GM18498 (cell line): Measurements from ENCODE around the gene KRTAP10-5.
"Not testable (repeated sequence)": the region's sequence is repeated elsewhere in the genome, so short reads cannot be mapped to it uniquely, and the experiment has no call there.

Experiments
- ATAC-seq: cut with Tn5 transposase; IDR thresholded peaks from one replicate; pipeline ENCODE4 v1.9.1; 2021; ENCODE audit warnings: mild to moderate bottlenecking, moderate library complexity; ENCODE audit not compliant: unreplicated experiment

KRTAP10-5 gene

DNA sequence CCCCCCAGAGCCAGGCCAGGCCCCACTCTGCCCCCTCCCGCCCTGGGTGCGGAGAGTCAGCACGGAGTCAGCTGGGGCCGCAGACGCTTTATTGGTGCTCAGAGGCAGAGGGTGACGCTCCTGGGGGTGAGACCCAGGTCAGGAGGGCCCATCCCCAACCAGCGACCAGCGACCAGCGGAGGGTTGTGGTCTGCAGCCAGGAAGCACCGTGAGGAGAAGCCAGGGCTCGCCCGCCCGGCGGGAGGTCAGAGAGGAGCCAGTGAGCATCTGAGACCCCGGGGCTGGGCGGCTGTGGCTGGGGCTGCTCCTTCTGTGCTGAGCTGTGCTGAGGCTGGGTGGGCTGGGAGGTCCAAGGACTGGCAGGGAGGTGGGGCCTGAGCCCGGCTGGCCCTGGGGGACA is 30.1 kb downstream of the KRTAP10-5 start:
- not testable (repeated sequence) for ATAC-seq

- no peak for ATAC-seq
Observed at GRCh38 chr21:44549525-44550211, 30.7 kb downstream of the KRTAP10-5 start.

- no peak for ATAC-seq
Observed at GRCh38 chr21:44548922-44549321, 31.5 kb downstream of the KRTAP10-5 start.

GRCh38 chr21:44548381-44548780 is 32.0 kb downstream of the KRTAP10-5 start:
- no peak for ATAC-seq

DNA sequence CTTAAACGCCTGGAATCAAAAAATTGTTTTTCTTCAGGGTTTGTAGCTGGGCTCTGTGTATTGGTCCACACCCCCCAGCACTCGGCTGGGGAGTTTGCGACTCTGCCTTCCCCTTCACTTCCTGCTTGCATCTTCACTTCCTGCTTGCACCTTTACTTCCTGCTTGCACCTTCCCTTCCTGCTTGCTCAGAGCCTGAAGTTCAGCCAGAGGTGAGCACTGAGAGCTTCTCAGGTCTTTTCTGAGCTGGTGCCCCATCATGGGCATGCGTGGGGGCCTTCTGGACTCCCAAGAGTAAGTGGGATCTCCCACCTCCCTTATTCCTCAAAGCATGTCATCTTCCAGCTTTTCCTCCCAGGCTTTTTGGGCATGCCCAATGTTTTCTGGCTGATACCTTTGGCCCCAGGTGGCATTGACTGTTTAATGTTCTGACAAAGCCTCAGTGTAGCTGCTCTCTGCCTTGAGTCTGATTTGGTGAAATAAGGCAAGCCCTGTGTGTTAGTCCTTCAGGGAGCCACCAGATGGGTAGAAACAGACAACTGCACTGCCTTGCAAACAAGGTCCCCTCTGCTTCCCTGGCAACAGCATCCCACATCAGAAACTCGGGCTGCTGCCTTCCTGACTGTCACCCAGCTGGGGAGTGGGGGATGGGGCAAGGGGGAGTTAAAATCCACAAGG is 32.6 kb downstream of the KRTAP10-5 start:
- ATAC-seq: no peak

- ATAC-seq: no peak
Observed at GRCh38 chr21:44544566-44544965, 35.8 kb downstream of the KRTAP10-5 start.

DNA sequence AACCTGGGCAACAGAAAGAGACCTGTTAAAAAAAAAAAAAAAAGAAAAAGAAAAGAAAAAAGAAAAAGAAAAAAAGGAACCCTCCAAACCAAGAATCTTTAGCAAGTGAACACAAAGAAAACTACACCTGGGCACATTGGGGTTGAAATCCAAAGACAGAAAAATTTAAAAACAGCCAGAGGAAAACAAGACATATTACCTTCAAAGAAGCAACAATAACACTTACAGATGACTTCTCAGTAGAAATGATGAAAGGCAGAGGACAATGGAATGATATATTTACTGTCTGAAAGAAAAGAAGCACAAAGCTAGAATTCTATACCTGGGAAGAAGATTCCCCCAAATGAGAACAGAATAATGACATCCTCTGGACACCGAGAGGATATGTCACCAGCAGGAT is 37.7 kb downstream of the KRTAP10-5 start:
- no peak for ATAC-seq

GRCh38 chr21:44540741-44541288 is 39.6 kb downstream of the KRTAP10-5 start:
- no peak for ATAC-seq

DNA sequence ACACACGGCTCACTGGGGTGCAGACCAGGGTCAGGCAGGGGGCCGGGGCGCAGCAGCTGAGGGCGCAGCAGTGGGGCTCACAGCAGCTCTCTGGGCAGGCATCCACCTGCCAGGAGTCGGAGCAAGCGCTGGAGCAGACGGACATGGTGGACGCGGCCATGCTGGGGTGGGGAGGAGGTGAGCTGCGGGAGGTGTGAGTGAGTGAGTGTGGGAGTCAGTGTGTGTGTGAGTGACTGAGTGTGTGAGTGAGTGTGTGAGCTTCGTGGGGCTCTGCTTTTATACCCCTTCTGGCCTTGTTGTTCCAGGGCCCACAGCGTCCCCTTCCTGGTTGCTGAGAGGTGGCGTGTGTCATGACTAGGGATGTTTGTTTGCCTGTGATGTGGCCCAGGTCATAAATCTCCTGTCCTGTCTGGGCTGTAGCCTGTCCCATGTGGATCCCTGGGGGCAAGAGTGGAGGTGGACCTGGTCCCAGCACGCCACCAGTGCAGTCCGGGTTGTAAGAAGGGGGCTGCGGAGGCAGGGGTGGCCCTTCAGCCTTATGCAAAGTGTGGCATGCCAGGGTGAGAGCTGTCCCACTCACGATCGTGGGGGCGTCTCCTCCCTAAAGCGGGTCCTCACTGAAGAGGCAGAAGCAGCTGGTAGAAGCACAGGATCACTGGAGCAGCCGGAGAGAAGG is 40.3 kb downstream of the KRTAP10-5 start, which contains the start of gene KRTAP10-1:
Gene KRTAP10-1 (minus strand): TSS at position 205 of the 676 bp plus-strand sequence. CDS start 45 bp downstream, at position 160.
- no peak for ATAC-seq

DNA sequence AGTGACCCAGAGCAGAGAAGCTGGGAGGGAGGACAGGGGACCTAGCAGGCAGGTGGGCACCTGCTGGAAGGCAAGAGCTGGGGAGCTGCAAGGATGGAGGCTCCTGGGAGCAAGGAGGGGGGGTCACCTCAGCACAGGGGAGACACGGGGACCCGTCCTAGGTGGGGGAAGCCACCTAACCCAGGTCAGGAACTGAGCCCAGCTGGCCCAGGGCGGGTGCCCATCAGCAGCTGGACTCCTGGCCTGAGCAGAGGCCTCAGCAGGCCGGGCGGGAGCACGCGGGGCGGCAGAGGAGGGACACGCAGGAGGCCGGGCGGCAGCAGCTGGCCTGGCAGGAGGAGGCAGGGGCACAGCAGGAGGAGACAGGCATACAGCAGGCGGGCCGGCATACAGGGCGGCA is 41.4 kb downstream of the KRTAP10-5 start:
- ATAC-seq: no peak

DNA sequence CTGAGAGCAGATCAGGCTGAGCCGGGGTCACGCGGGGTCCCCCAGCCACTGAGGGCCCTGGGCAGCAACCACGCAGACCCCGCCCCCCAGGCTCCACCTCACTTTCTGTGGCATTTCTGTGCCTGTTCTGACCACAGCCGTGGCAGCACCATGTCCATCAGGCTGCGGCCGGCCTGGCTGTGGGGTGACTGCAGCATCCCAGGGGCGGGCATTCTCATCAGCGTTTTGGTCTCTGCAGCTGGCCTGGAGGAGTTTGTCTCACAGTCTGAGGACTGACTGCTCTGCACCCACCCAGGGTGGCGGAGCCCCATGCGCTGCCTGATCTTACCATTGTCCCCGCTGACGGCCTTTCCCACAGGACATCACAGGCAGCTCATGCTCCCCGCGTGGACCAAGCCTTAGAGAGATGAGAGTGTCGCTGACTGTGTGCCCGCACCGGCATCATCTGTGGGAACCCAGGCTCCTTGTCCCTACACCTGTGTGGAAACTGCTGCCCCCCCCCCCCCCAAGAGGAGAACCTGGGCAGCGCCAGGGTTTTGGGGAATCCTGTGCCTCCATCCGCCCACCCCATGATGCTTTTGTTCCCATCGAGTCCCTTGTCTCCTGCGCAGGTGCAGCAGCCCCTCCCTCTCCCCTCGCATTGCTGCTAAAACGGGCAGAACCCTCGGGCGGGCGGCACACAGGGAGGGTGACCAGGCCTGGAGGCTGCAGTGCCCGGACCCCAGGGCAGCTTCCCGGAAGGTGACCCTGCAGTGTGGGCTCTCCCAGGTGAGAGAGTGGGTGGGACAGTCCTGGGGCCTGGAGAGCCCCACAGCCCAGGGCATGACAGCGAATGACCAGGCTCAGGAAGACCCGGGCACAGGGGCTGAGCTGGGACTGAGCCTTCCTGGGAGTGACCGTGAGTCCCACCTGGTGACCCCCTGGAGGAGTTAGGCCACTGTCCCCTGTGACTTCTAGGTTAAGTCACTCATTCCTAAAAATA is 42.2 kb downstream of the KRTAP10-5 start:
- ATAC-seq: no peak

- ATAC-seq: no peak
Observed at GRCh38 chr21:44535963-44536362, 44.4 kb downstream of the KRTAP10-5 start.

GRCh38 chr21:44534688-44535087 is 45.7 kb downstream of the KRTAP10-5 start:
- no peak for ATAC-seq

DNA sequence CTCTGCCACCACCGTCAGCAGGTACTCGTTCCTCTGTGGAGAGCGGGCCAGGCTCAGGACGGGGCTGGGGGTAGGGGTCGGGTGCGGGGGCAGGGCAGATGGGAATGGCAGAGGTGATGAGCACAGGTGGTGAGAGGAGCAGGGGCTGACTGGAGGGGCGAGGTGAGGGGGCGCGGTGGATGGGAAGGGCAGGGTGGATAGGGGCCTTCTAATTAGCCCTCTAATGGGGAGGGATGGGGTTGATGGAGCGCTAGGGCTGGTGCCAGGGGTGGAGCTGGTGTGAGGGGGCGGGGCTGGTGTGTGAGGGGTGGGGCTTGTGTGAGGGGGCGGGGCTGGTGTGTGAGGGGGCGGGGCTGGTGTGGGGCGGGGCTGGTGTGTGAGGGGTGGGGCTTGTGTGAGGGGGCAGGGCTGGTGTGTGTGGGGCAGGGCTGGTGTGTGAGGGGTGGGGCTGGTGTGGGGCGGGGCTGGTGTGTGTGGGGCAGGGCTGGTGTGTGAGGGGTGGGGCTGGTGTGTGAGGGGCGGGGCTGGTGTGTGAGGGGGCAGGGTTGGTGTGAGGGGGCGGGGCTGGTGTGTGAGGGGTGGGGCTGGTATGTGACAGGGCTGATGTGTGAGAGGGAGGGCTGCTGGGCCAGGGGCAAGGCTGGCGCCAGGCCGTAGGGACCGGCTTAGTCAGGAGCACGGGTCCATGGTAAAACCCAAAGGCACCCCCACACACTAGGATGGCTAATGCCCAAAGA is 46.3 kb downstream of the KRTAP10-5 start:
- ATAC-seq: no peak

DNA sequence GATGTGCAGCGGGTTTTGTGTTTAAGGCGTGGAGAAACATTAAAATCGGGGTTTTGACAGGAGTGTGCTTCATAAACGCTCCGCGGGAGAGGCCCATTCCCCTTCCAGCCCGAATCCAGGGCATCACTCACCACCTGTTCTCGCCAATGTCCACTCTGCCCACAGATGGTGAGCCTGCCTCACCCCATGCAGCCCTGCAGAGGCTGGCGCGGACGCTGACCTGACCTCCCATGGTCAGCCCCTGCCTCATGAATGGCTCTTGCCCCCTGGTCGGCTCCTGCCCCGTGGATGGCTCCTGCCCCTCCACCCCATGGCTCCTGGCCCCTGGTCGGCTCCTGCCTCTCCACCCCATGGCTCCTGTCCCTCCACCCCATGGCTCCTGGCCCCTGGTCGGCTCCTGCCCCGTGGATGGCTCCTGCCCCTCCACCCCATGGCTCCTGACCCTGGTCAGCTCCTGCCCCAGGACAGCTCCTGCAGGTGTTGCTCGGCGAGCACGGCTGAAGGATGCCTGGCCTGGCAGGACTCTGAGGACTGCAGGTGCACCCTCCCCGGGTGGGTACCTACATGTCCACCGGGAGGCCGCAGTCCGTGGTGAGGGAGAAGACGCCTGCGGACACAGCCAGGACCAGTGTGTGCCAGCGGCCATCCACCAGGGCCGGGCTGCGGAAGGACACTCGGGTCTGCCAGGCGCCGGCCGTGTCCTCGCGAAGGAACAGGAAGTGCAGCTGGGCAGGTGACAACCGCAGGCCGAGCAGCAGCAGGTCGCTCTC is 47.1 kb downstream of the KRTAP10-5 start:
- no peak for ATAC-seq

- no peak for ATAC-seq
Observed at GRCh38 chr21:44532712-44533111, 47.7 kb downstream of the KRTAP10-5 start.

DNA sequence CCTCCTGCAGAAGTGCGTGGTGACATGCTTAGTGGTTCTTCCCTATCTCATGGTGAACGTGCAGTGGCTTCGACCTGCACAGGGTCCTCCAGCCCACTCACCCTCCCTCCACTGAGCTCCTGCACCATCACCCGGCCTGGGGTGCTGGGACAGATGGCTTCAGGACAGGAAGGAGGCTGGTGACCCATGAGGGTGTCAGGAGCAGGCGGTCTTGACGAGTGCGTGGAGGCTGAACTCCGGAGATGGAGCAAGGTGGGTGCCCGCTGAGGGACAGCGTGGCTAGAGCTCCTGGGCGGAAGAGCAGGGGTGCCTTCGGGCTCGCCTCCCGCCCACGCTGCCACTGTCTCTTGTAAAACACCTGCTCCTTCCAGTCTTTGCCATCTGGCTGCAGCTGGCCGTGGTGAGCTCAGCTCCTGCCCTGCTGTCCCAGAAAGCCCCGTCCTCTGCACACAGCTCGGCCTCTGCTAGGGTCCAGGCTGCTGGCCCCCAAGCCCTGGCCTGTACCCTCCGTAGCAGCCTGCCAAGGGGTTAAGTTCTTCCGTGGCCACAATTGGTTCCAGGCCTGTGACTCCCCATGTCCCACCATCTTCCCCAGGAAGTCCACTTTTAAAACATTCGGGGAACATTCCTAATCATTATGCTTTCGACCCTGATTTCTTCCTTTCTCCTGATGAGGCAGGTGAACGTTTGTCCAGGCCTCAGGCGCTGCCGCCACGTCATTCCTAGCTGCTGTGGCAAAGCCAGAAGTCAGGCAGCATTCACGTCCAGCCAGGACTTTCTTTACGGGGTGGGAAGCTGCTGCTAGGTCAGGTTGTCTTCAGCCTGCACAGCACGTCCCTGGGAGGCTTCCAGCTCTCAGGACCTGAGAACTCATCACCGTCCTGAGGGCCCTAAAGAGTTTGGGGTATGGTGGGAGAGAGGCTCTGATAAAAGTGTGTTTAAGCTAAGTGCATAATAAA is 48.5 kb downstream of the KRTAP10-5 start:
- no peak for ATAC-seq
